ENCODE measurements around the gene ALPL. TPM values are rescaled to one million over a fixed set of nuclear protein-coding genes. Genes with fewer than 3 reads are reported as not detected.

The ALPL gene
- total RNA-seq, 1 experiment from 2014 or later: 84.8 TPM

DNA sequence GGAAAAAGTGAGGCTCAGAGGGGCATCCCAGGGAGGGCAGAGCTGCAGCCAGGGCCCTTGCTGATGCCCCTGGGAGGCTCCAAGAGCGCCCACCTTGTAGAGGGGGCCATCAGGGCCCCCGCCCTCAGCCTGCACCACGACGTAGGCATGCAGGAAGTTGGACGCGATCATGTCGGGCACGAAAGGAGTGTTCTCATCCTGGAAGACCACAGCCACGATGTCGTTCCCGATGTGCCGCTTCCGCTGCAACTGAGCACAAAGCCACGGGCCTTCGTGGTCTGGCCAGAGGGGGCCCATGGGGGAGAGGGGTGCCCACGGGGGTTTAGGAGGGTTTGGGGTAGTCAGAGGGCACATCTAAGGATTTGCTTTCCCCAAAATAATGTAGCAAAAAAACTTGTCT lies 100.8 kb downstream of the ALPL start:
- TF ChIP-seq, protein P1, sequence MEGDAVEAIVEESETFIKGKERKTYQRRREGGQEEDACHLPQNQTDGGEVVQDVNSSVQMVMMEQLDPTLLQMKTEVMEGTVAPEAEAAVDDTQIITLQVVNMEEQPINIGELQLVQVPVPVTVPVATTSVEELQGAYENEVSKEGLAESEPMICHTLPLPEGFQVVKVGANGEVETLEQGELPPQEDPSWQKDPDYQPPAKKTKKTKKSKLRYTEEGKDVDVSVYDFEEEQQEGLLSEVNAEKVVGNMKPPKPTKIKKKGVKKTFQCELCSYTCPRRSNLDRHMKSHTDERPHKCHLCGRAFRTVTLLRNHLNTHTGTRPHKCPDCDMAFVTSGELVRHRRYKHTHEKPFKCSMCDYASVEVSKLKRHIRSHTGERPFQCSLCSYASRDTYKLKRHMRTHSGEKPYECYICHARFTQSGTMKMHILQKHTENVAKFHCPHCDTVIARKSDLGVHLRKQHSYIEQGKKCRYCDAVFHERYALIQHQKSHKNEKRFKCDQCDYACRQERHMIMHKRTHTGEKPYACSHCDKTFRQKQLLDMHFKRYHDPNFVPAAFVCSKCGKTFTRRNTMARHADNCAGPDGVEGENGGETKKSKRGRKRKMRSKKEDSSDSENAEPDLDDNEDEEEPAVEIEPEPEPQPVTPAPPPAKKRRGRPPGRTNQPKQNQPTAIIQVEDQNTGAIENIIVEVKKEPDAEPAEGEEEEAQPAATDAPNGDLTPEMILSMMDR (conservative IDR thresholded peaks at IDR 0.05): 0 out of 3 replicates have a peak, but pooled peaks have one; percentile 2
- H3K23ac ChIP-seq (ENCODE audit: insufficient read length, low read depth, low read length): no peak overlapping the region
- H3K4me1 ChIP-seq (ENCODE audit: insufficient read depth, low read length): 0 out of 2 replicates have a peak, but pooled peaks cover 2% of the 10 kb centered on the region
- no peaks in the 10 kb centered on the region for H3K9me3 ChIP-seq (ENCODE audit: control insufficient read depth, low read depth, low read length)
- H3K23me2 ChIP-seq (ENCODE audit: insufficient read length, low read depth, low read length, poor library complexity, severe bottlenecking): no peaks in the 10 kb centered on the region
- no peak overlapping the region for H4K91ac ChIP-seq (ENCODE audit: insufficient read length, low read depth, low read length)
- no peak overlapping the region; a peak in 1 of 7 replicates for H3K27ac Mint-ChIP-seq
- no peak overlapping the region for H3K4me3 Mint-ChIP-seq
- no peaks in the 10 kb centered on the region; a peak in 2 of 7 replicates for H3K36me3 Mint-ChIP-seq (ENCODE audit: insufficient read depth in 1 of 3, low read depth in 3 of 3)
- peaks cover 8 to 23% of the 10 kb centered on the region in 2 experiments for H3K4me1 Mint-ChIP-seq
- H3K14ac ChIP-seq (ENCODE audit: insufficient read depth, low read length): no peak overlapping the region
- DNase-seq: no peak
- H3K27me3 ChIP-seq (ENCODE audit: insufficient read depth, low read length): no peaks in the 10 kb centered on the region
- H3K79me2 ChIP-seq (ENCODE audit: insufficient read depth, low read length): no peaks in the 10 kb centered on the region
- H3K4me2 ChIP-seq (ENCODE audit: insufficient read depth, insufficient read length, low read length): no peak overlapping the region
- H3K18ac ChIP-seq (ENCODE audit: insufficient read length, low read depth, low read length): no peak overlapping the region
- H3K79me1 ChIP-seq (ENCODE audit: insufficient read depth, low read depth, low read length, poor library complexity, severe bottlenecking): no peaks in the 10 kb centered on the region
- no peak overlapping the region for H2BK5ac ChIP-seq (ENCODE audit: insufficient read length, low read length)
- H3K27ac ChIP-seq (ENCODE audit: insufficient read length, low read depth, low read length): no peak overlapping the region
- H2AFZ ChIP-seq (ENCODE audit: low read length): no peak overlapping the region
- H2BK12ac ChIP-seq (ENCODE audit: insufficient read length, low read depth, low read length): no peak overlapping the region
- no peaks in the 10 kb centered on the region; a peak in 2 of 5 replicates for H3K9me3 Mint-ChIP-seq
- no peak overlapping the region for H4K5ac ChIP-seq (ENCODE audit: insufficient read length, low read depth, low read length)
- H3T11ph ChIP-seq (ENCODE audit: low read length): no peak overlapping the region
- no peak overlapping the region for H3K4ac ChIP-seq (ENCODE audit: low read depth, low read length)
- no peak overlapping the region for H4K8ac ChIP-seq (replicated peaks; ENCODE audit: insufficient read length, low read depth, low read length)
- H2BK15ac ChIP-seq (ENCODE audit: low read depth, low read length): no peak overlapping the region
- no peak overlapping the region for H2AK5ac ChIP-seq (ENCODE audit: insufficient read length, low read length)
- WGBS (ENCODE audit: extremely low coverage, insufficient read length, low lambda C conversion rate): no CpG with 5 or more reads among the region's 16 CpGs
- H3K9ac ChIP-seq (ENCODE audit: extremely low read depth, insufficient read length, low read length): no peak overlapping the region
- H4K20me1 ChIP-seq (ENCODE audit: control insufficient read depth, insufficient read depth, insufficient read length): no peaks in the 10 kb centered on the region
- no peak overlapping the region for H2BK120ac ChIP-seq (ENCODE audit: low read depth, low read length, poor library complexity, severe bottlenecking)
- H3K27me3 Mint-ChIP-seq (ENCODE audit: low read depth): no peaks in the 10 kb centered on the region; the same call in 1 of the 2 replicates
- no peak overlapping the region for H2BK20ac ChIP-seq (ENCODE audit: low read depth, low read length, poor library complexity, severe bottlenecking)
- no peak overlapping the region for H3K56ac ChIP-seq (ENCODE audit: insufficient read length, low read depth, low read length)
